ENCODE data around the gene CFAP251. TPM values are rescaled to one million over a fixed set of nuclear protein-coding genes. Genes with fewer than 3 reads are reported as not detected.

The CFAP251 gene
- total and polyA plus RNA-seq, 2 donors (not counting 3 experiments of a cell fraction or from before 2014, with no cell fraction given), result 3.3 to 4.0 TPM

DNA sequence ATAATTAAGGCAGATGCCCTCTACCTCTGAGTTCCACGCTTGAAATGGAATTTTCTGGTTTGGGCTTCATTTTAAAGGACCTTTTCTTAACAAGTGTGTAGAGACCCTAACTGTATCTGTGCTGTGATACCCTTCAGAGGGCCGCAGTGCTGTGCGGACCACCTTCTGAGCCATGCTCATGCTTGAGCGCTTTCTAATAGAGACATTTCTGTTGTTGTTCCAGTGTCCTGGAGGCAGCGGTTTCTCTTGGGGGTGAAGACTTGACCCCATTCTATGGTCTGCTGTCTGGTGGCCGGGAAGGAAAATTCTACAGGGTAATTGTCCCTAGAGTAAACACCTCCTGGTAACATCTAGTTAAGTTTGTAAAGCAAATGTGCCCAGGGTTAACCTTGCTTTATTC lies 56.6 kb downstream of the CFAP251 start:
- ChIA-PET CTCF (interaction anchor here (0.9 kb wide), 1 partner anchor 10 kb away, joined by 4 read pairs; no protein-coding TSS in a partner anchor), POLR2A (no interaction called here)
- Histone ChIP-seq H3K9me1 (replicated peaks; ENCODE audit: control insufficient read depth, extremely low read depth, insufficient read depth, low read length) (no peaks in the 10 kb centered on the region), H3K4me3 (replicated peaks in 1 of 3; ENCODE audit: insufficient read depth in 1 of 3, low read depth in 1 of 3, low read length in 3 of 3) (no peak overlapping the region), H3K9ac (replicated peaks; ENCODE audit: extremely low read depth, insufficient read depth, low read length) (no peak overlapping the region), H3K27me3 (ENCODE audit: control insufficient read depth in 2 of 2, insufficient read depth in 2 of 2, low read length in 2 of 2) (no peaks in the 10 kb centered on the region), H3K27ac (ENCODE audit: insufficient read depth, low read depth, low read length) (no peak overlapping the region), H2AFZ (ENCODE audit: low read depth, low read length) (no peak overlapping the region), H3K4me1 (ENCODE audit: control insufficient read depth, extremely low read depth, insufficient read depth, low read length) (no peaks in the 10 kb centered on the region), H3K36me3 (ENCODE audit: control insufficient read depth in 2 of 2, extremely low read depth in 1 of 2, insufficient read depth in 2 of 2, low read length in 2 of 2) (no peaks in the 10 kb centered on the region), H3K79me2 (ENCODE audit: control insufficient read depth, insufficient read depth, low read length) (no peaks in the 10 kb centered on the region), H3K4me2 (ENCODE audit: insufficient read depth, low read length) (no peak overlapping the region), H4K20me1 (replicated peaks; ENCODE audit: control insufficient read depth, extremely low read depth, insufficient read depth, low read length) (no peaks in the 10 kb centered on the region), H3K9me3 (replicated peaks; ENCODE audit: control insufficient read depth, insufficient read depth, low read length) (no peaks in the 10 kb centered on the region)
- intact Hi-C loops (cut with micrococcal nuclease), result no loop called here
- TF ChIP-seq, protein P1, sequence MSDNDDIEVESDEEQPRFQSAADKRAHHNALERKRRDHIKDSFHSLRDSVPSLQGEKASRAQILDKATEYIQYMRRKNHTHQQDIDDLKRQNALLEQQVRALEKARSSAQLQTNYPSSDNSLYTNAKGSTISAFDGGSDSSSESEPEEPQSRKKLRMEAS (IDR thresholded peaks at IDR 0.05; ENCODE audit: insufficient read depth, insufficient read length), result no peak
- TF ChIP-seq GATA2 (IDR thresholded peaks at IDR 0.05; ENCODE audit: insufficient read depth, insufficient read length, low read depth, low read length), result no peak
- TF ChIP-seq POLR2AphosphoS5 (IDR thresholded peaks at IDR 0.05; ENCODE audit: insufficient read depth, low read depth, low read length), result no peak
- TF ChIP-seq, protein P2, sequence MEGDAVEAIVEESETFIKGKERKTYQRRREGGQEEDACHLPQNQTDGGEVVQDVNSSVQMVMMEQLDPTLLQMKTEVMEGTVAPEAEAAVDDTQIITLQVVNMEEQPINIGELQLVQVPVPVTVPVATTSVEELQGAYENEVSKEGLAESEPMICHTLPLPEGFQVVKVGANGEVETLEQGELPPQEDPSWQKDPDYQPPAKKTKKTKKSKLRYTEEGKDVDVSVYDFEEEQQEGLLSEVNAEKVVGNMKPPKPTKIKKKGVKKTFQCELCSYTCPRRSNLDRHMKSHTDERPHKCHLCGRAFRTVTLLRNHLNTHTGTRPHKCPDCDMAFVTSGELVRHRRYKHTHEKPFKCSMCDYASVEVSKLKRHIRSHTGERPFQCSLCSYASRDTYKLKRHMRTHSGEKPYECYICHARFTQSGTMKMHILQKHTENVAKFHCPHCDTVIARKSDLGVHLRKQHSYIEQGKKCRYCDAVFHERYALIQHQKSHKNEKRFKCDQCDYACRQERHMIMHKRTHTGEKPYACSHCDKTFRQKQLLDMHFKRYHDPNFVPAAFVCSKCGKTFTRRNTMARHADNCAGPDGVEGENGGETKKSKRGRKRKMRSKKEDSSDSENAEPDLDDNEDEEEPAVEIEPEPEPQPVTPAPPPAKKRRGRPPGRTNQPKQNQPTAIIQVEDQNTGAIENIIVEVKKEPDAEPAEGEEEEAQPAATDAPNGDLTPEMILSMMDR (IDR thresholded peaks at IDR 0.05; ENCODE audit: extremely low read depth in 1 of 2, insufficient read depth in 1 of 2, low read depth in 1 of 2, low read length in 2 of 2), result no peak
- TF ChIP-seq FOS (IDR thresholded peaks at IDR 0.05; ENCODE audit: borderline replicate concordance, insufficient read depth, low read length), result no peak
- TF ChIP-seq MYC (IDR thresholded peaks at IDR 0.05; ENCODE audit: low read depth, low read length), result no peak
- TF ChIP-seq JUN (IDR thresholded peaks at IDR 0.05; ENCODE audit: borderline replicate concordance, insufficient read depth, insufficient read length, low read depth), result no peak
- TF ChIP-seq EZH2 (IDR thresholded peaks at IDR 0.05; ENCODE audit: borderline replicate concordance, low read depth, low read length, severe bottlenecking), result no peak
- no peak for TF ChIP-seq POLR2A (IDR thresholded peaks at IDR 0.05; ENCODE audit: low read depth, low read length)
- FAIRE-seq (no peak), DNase-seq (ENCODE audit: low read depth, low spot score) (no peak)
- BruUV-seq (replicated peaks), result no TSS peak
- dilution Hi-C loops (cut with MboI; ENCODE audit: extremely low pct_ligation_motif_present, low sequenced_read_pairs), result no loop called here
